ENCODE results near the gene PDIA5.

The PDIA5 gene

DNA sequence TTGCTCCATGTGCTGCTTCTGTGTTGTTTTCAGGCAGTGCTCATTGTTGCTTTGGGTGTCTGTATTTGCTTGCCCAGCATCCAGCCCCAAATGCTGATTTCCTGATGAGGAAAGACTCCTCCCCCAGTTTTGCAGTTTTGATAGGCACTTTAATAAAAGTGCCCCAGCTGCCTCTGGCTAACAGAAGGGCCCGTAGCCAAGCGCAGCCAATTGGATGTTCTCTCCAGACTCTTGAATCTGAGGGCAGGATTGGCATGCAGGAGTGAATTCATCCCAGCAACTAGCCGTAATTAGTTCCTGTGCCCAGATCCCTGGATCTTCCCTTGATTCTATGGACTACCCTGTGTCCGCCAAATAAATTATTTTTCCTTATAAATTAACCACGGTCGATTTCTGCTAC is 24.4 kb upstream of the PDIA5 start:
- no peak for DNase-seq (ENCODE audit: low read depth)

GRCh38 chr3:123044981-123045763 is 21.7 kb upstream of the PDIA5 start:
- no peak for DNase-seq (ENCODE audit: low read depth)

DNA sequence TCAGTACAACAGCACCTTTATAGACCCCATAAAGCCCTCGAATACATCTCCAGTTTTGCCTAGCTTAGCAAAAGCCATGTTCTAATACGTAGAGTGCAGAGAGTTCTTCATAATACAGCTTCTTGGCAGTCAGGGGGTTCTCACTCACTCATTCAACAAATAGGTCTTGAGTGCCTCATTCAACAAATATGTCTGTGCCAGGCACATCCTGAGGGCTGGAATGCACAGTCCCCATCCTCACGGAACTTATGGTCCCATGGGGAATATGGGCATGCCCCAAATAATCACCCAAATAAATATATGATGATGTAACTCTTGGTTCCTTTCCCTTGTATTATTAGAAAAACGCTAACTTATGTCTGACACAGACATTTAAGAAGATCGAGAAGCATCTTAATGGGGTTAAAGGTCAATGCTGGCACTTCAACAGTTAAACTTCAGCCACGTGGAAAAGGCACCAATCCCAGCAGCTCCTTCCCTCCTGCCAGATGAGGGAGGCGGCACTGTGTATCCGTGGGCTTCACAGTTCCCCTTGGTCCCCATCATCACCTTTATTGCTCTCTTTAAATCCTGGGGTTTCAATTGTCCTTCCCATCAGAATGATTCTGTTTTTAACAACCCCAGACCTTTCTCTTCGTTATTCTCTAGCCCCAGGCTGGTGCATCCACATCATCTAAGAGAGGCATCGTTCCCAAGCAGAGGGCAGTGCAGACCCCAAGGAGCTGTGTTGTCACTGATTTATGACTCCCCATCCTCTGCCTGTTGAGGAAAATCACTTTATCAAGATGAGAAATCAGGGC is 20.4 kb upstream of the PDIA5 start:
- DNase-seq (ENCODE audit: low read depth): no peak

- no peak for DNase-seq (ENCODE audit: low read depth)
These were observed 19.8 kb upstream of the PDIA5 start for GRCh38 chr3:123047062-123047319.

GRCh38 chr3:123048480-123049237 is 18.2 kb upstream of the PDIA5 start:
- DNase-seq (ENCODE audit: low read depth): no peak

GRCh38 chr3:123050666-123051065 is 16.2 kb upstream of the PDIA5 start:
- no peak for DNase-seq (ENCODE audit: low read depth)

DNA sequence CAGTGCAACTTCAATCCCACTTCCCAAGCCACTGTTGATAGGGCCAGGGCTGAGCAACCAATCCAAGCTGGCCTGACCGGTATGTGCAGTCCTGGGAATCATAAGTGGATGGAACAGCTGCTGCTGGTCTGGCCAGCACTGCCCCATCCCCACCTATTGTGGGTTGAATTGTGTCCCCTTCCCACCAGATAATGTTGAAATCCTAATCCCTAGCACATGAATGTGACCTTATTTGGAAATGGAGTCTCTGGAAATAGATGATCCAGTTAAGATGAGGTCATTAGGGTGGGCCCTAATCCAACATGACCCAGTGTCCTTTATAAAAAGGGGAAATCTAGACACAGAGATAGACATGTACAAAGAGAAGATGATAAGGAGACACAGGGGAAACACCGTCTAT is 13.7 kb upstream of the PDIA5 start:
- DNase-seq (ENCODE audit: low read depth): no peak

DNA sequence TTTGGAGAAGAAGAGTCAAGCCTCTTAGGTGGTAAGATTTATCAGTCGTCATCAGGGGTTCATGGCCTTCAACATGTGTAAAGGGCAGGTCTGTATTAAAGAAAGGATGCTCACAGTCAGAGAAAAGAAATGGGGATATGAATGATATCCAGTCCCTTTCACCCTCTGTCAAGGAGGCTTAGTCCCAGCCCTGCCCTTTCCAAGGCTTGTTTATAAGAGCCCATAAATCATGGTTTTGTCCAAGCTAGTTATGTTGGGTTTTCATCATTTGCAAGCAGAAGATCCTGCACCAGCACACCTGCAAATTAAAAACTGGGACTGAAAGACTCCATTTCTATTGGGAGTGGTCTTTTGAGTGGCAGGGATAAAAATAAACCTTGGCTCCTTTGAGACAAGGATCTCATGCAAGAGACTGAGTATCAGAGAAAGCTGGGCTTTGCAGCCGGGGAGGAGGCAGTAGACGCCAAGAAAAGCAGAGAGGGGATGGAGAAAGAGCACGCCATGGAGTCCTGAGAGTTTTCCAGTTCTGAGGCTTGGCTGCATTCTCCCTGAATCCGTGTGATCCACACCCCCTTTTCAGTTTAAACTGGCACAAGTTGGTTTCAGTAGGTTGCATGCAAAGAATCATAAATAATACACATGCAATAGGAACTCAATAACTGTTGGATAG is 12.6 kb upstream of the PDIA5 start:
- no peak for DNase-seq (ENCODE audit: low read depth)

- no peak for DNase-seq (ENCODE audit: low read depth)
These were observed 11.9 kb upstream of the PDIA5 start for GRCh38 chr3:123054931-123055330.

- no peak for DNase-seq (ENCODE audit: low read depth)
These were observed 11.5 kb upstream of the PDIA5 start for GRCh38 chr3:123055352-123055751.

GRCh38 chr3:123058505-123058904 is 8.3 kb upstream of the PDIA5 start:
- no peak for DNase-seq (ENCODE audit: low read depth)

DNA sequence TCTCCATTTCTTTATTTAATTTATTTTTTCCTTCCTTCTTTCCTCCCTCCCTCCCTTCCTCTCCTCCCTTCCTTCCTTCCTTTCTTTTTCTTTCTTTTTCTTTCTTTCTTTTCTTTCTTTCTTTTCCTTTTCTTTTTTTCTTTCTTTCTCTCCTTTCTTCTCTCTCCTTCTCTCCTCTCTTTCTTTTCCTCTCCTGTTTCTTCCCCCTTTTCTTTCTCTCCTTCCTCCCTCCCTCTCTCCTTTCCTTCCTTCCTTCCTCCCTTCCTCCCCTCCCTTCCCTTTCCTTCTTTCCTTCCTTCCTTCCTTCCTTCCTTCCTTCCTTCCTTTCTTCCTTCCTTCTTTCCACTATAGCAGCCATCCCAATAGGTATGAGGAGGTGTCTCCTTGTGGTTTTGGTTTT is 6.8 kb upstream of the PDIA5 start:
- DNase-seq (ENCODE audit: low read depth): no peak

- DNase-seq (ENCODE audit: low read depth): no peak
These were observed 5.0 kb upstream of the PDIA5 start for GRCh38 chr3:123061856-123062255.

GRCh38 chr3:123063034-123063433 is 3.8 kb upstream of the PDIA5 start:
- no peak for DNase-seq (ENCODE audit: low read depth)

DNA sequence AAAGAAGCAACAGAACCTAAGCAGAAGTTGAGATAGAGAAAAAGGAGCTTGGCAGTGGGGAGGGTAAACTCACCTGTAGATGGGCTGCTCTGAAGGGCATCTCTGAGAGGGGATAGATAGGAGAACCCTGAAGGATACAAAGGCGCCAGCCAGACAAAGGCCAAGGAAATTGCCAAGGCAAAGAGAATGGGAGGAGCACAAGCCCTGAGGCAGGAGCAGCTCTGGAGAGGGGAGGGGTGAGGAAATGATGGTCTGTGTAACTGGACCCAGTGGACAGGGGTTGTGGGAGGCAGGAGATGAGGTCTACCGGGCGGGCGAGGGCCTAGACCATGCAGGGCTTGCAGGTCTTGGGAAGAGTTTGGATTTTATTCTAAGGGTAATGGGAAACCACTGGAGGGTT is 2.3 kb upstream of the PDIA5 start:
- no peak for DNase-seq (ENCODE audit: low read depth)

DNA sequence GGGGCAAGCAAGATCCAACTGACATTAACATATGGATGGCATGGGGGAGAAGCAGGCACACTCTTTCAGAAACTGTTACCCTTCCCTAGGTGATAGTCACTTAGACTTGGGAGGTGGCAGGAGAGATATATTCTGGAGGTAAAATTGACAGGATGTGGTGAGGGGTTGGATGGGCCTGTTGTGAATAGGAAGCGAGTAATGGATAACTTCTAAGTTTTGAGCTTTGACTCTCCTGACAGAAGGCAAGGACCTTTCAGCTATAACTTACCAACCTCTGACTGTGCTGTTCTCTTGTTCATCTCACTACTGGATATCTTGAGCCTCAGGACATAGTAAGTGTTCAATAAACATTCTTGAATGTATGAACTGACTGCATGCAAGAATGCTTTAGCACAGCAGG is 1.9 kb upstream of the PDIA5 start:
- no peak for DNase-seq (ENCODE audit: low read depth)

DNA sequence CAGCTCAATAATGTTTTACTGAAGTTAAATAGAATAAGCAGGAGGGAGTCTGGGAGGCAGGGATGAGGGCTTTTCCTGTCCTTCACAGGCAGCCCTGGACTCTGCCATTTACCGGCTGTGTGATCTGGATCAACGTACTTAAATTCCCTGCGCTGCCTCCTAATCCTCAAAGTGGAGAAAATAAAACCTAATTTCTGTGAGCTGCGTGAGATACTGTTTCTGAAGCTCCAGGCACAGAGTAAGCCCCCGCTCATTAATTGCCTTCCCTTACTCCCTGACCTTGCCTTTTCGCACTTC is 278 bp upstream of the PDIA5 start:
- DNase-seq (ENCODE audit: low read depth): no peak

- no peak for DNase-seq (ENCODE audit: low read depth)
These were observed 1.1 kb downstream of the PDIA5 start for GRCh38 chr3:123067689-123068600.

DNA sequence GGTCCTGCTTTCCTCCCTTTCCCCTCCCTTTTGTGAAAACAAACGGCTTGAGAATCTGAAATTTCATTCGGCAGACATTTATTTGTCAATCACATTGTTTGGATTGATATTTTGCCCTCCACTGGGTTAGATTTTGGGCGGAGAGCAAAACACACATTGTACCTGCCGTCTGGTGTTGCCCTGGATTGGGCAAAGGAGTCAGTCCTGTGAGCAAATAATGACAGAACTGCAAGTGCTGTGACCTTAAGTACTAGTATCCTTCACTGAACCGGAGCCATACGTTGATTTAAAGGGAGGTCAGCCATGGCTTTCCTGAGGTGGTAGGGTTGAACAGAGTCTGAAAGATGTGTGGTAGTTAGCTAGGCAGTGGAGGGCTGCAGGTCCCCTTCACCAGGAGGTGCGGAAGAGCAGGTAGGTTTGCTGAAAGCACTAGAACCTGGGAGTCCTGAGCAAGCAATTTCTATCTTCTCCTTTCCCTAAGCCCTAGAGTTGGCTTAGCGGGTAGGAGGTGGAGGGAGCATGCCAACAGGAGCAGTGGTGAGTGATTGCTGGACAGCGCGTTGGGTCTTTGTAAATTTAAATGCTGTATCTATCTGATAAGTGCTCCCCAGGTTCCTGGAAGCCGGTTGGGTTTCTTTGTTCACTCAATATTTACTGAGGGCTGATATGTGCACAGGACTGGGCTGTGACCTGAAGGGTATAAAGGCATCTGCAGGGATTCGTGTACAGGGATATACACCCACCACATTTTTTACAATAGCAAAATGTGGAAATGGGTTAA is 2.0 kb downstream of the PDIA5 start:
- DNase-seq (ENCODE audit: low read depth): no peak

DNA sequence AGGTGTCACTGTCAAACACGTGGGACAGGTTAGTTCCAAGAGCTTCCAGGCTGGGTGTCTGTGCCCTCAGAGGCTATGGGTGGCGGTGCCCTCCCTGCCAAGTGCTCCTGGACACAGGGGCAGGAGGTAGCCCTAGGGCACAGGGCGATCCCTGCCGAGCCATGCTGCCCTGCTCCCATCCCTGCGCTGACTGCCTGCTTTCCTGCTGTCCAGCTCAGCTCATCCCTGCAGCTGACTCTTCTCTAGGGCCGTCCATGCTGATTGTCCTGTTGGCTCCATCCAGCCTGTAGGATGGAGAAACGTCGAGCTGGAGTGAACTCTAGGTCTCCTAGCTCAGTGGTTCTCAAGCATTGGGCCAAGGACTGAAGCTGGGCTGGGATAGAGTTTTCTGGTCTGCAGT is 3.7 kb downstream of the PDIA5 start:
- no peak for DNase-seq (ENCODE audit: low read depth)

DNA sequence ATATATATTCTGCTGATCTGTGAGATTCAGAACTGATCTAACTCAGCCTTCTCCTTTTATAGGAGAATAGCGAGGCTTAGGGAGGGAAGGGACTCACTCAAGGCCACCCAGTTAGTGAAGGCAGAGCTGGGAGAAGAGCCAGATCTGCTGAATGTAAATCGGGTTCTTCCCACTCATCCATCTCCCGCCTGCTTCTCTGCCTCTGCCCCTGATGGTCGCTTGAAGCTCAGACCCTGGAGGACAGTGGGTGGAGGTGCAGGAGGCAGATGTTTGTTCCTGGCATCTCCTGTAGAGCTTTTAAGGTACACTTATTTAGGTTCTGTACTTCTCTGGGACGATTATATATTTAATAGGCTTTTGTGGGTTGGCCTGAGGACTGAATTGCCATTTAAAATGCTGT is 4.3 kb downstream of the PDIA5 start:
- DNase-seq (ENCODE audit: low read depth): no peak
